MG63 (cell line): Measurements from ENCODE around the gene GMPS. TPM values are rescaled to one million over a fixed set of nuclear protein-coding genes. Genes with fewer than 3 reads are reported as not detected.
"Not testable (repeated sequence)": the region's sequence is repeated elsewhere in the genome, so short reads cannot be mapped to it uniquely, and the experiment has no call there.

Experiments used
- DNase-seq: peaks from one replicate; pipeline ENCODE4 v3.0.0-alpha.2; 2020
- H3K27me3 ChIP-seq: fragments of 250-450 bp; sonication (Bioruptor Pico); 2 replicates; pipeline ENCODE4 v1.5.1; 2020; ENCODE audit warnings: mild to moderate bottlenecking, moderate library complexity
- H3K36me3 ChIP-seq: fragments of 250-450 bp; sonication (Bioruptor Pico); 2 replicates; pipeline ENCODE4 v1.5.1; 2020; ENCODE audit warnings: mild to moderate bottlenecking, moderate library complexity
- H3K4me3 ChIP-seq: fragments of 250-450 bp; sonication (Bioruptor Pico); 2 replicates; pipeline ENCODE4 v1.5.1; 2020; ENCODE audit warnings: mild to moderate bottlenecking, moderate library complexity
- H3K9me3 ChIP-seq: fragments of 250-450 bp; sonication (Bioruptor Pico); 2 replicates; pipeline ENCODE4 v1.5.1; 2020; ENCODE audit warnings: mild to moderate bottlenecking, moderate library complexity
- total RNA-seq: library from RNA; depleted of rRNA; stranded (reverse); fragments of >200 nt; shearing (Covaris generic); gene quantifications from 2 replicates; pipeline ENCODE4 v1.2.3, GENCODE V29; 2014; ENCODE audit warnings: low replicate concordance

The GMPS gene
- total RNA-seq, 1 experiment from 2014 or later = 56.7 TPM

DNA sequence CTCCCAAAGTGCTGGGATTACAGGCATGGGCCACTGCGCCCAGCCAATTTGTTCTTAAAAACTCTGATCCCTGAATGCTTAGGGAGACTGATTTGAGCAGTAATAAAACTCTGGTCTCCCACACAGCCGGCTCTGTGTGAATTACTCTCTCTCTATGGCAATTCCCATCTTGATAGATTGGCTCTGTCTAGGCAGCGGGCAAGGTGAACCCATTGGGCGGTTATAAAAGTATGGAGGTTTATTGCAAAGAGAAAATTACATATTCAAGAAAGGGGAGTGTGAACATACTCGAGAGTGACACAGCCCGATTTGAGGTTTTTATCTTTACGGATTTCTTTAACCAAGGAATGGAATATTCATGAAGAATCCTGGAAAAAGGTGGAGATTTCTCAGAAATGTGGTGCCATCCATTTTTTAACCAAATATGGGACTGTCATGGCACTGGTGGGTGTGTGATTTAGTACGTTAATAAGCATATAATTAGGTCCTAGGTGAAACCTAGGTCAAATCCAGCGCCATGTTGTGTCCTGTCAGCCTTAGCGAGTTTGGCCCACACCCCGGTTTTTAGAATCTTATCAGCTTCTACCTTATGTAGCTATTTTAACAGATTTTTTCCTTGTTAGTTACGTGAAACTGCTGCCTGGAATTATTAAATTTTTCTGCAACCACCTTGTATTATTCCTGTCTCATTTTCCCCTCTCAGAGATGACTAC lies 7.2 kb upstream of the GMPS start:
- no peaks in the 10 kb centered on the region for H3K27me3 ChIP-seq
- H3K9me3 ChIP-seq = no peaks in the 10 kb centered on the region
- no peak for DNase-seq
- H3K36me3 ChIP-seq = no peaks in the 10 kb centered on the region
- no peak overlapping the region for H3K4me3 ChIP-seq

GRCh38 chr3:155869691-155870090 lies 759 bp upstream of the GMPS start:
- Histone ChIP-seq H3K4me3 (peak overlapping the region; percentile 100), H3K36me3 (peaks cover 17% of the 10 kb centered on the region; the same call in 1 of the 2 replicates), H3K9me3 (no peaks in the 10 kb centered on the region), H3K27me3 (no peaks in the 10 kb centered on the region)
- DNase-seq = no peak

- Histone ChIP-seq H3K27me3 (no peaks in the 10 kb centered on the region), H3K36me3 (peaks cover 26% of the 10 kb centered on the region), H3K9me3 (no peaks in the 10 kb centered on the region), H3K4me3 (peak overlapping the region; percentile 100)
- DNase-seq = peak; percentile 77
Observed at GRCh38 chr3:155870945-155871745, 695 bp downstream of the GMPS start.

GRCh38 chr3:155871746-155872158 lies 1.3 kb downstream of the GMPS start:
- H3K27me3 ChIP-seq = no peaks in the 10 kb centered on the region
- DNase-seq = no peak
- H3K4me3 ChIP-seq = peak overlapping the region; percentile 100
- no peaks in the 10 kb centered on the region for H3K9me3 ChIP-seq
- H3K36me3 ChIP-seq = peaks cover 27% of the 10 kb centered on the region

DNA sequence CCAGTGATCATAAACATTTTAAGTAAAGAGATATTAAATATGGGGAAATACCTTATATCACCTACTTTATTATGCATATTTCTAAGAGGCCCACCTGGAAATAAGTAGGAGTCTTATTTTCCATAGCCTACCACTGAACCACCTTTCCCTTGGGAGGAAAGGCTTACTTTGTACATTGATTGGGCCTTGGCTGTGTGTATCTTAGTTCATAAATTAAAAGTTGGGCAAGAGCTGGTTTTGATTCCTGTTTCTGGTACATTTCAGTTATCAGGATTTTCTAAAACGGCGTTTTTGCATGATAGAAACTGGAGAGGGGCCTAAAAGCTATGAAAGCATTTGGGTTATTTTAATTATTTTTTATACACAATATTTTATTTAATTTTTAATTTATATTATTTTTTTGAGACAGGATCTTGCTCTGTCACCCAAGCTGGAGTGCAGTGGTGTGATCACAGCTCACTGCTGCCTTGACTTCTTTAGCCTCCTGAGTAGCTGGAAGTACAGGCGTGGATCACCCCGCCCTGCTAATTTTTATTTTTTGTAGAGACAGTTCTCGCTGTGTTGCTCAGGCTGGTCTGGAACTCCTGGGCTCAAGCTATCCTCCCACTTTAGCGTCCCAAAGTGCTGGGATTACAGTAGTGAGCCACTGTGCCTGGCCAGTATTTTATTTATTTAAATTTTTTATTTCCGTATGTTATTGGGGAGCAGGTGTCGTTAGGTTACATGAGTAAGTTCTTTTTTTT lies 2.6 kb downstream of the GMPS start:
- no peaks in the 10 kb centered on the region for H3K9me3 ChIP-seq
- H3K36me3 ChIP-seq = peaks cover 29% of the 10 kb centered on the region
- no peaks in the 10 kb centered on the region for H3K27me3 ChIP-seq
- peak overlapping the region; percentile 100 for H3K4me3 ChIP-seq
- DNase-seq = no peak

- DNase-seq = no peak
- no peaks in the 10 kb centered on the region for H3K9me3 ChIP-seq
- H3K4me3 ChIP-seq = no peak overlapping the region
- no peaks in the 10 kb centered on the region for H3K27me3 ChIP-seq
- H3K36me3 ChIP-seq = peaks cover 27% of the 10 kb centered on the region
Observed at GRCh38 chr3:155876037-155876436, 5.6 kb downstream of the GMPS start.

GRCh38 chr3:155876503-155876902 lies 6.1 kb downstream of the GMPS start:
- peaks cover 27% of the 10 kb centered on the region for H3K36me3 ChIP-seq
- no peaks in the 10 kb centered on the region for H3K27me3 ChIP-seq
- no peak overlapping the region for H3K4me3 ChIP-seq
- DNase-seq = no peak
- H3K9me3 ChIP-seq = no peaks in the 10 kb centered on the region

- H3K4me3 ChIP-seq = no peak overlapping the region
- no peaks in the 10 kb centered on the region for H3K9me3 ChIP-seq
- no peaks in the 10 kb centered on the region for H3K27me3 ChIP-seq
- no peak for DNase-seq
- peaks cover 8% of the 10 kb centered on the region; the same call in 1 of the 2 replicates for H3K36me3 ChIP-seq
Observed at GRCh38 chr3:155880286-155880685, 9.8 kb downstream of the GMPS start.

- no peaks in the 10 kb centered on the region for H3K27me3 ChIP-seq
- no peak overlapping the region for H3K4me3 ChIP-seq
- no peaks in the 10 kb centered on the region for H3K9me3 ChIP-seq
- DNase-seq = no peak
- peaks cover 5% of the 10 kb centered on the region; the same call in 1 of the 2 replicates for H3K36me3 ChIP-seq
Observed at GRCh38 chr3:155884292-155884691, 13.8 kb downstream of the GMPS start.

GRCh38 chr3:155885292-155885691 lies 14.8 kb downstream of the GMPS start:
- Histone ChIP-seq H3K36me3 (peaks cover 5% of the 10 kb centered on the region; the same call in 1 of the 2 replicates), H3K4me3 (no peak overlapping the region), H3K9me3 (no peaks in the 10 kb centered on the region), H3K27me3 (no peaks in the 10 kb centered on the region)
- DNase-seq = no peak

- not testable (repeated sequence) for H3K4me3 ChIP-seq, H3K27me3 ChIP-seq, DNase-seq, H3K9me3 ChIP-seq
- H3K36me3 ChIP-seq = peaks cover 14% of the 10 kb centered on the region
Observed at GRCh38 chr3:155886348-155886747, 15.9 kb downstream of the GMPS start.

DNA sequence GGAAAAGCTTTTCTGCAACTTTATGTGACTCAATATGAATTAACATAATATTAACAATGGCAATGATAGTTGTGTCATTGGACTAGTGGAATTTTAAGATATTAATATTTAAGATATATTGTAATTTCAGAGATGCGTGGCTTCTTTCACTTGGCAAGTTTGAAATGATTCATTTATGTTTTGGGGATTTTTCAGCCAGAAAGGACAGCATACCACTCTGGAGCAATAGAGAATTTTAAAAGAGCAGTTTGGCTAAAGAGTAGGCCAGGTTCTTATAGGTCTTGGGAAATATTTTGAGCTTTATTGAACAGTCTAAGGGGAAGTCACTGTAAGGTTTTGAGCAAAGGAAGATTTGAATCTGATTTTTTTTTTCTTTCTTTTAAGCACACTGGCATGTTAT lies 16.5 kb downstream of the GMPS start:
- Histone ChIP-seq H3K4me3 (no peak overlapping the region), H3K9me3 (no peaks in the 10 kb centered on the region), H3K36me3 (peaks cover 17% of the 10 kb centered on the region), H3K27me3 (no peaks in the 10 kb centered on the region)
- no peak for DNase-seq

DNA sequence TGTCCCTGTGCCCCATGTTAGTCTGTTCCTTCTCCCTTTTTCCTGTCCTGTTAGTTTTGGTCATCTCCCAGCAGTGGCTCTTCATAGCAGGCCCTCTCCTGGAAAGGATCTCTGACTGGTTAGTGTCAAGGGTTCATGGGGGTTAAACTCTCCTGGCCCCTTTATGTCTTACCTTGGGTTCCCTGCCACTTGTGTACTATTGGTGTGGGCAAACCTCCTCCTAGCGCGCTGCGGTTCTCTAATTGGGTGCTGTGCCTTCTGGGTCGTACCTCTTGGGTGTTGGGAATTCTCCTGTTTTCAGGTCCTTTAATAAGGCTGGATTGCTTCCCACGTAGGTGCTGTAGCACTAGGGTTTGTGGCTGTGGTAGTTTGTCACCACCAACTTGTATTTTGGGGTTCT lies 18.8 kb downstream of the GMPS start:
- no peak for DNase-seq
- no peaks in the 10 kb centered on the region for H3K27me3 ChIP-seq
- peaks cover 37% of the 10 kb centered on the region for H3K36me3 ChIP-seq
- H3K9me3 ChIP-seq = 0 out of 2 replicates have a peak, but pooled peaks cover 2% of the 10 kb centered on the region
- H3K4me3 ChIP-seq = no peak overlapping the region

DNA sequence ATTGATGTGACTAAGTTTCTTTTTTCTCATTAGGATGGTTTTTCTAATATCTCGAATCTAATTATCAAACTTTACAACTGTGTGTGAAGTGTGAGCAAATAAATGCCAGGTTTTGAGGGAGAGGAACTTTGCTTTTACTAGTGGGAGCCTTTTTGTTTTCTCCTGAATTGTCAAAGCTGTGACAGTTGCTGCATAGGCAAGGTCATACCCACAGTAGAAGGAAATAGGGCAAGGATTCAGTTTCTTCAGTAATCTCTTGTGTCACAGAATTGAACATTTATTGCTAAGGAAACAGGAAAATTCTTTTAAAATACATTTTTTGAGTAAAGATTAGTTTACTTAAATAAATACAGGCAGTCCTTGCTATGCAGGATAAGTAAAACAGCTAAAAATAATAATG lies 19.5 kb downstream of the GMPS start:
- H3K4me3 ChIP-seq = no peak overlapping the region
- DNase-seq = no peak

DNA sequence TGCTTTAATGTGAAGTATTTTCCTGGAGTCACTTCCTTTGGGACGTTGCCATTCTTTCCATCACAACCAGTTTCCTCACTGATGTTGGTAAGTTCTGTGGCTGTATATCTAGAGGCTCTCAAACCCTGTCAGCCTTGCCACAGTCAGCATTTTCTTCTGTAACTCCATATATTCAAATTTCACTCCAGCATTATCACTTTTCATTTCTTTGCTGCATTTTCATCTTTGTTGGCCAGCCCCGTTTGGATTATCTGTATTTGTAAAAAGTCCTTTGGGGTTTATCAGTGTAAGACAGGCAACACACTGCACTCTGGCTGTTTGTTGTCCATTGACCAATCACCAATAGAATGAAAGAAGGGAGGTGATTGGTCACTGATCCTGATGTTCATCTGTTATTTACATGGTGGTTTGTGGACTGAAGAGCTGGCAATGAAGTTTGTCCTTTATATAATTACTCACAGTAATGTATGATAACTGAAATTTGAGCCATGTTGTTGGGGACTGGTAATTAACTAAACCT lies 20.3 kb downstream of the GMPS start:
- no peak for DNase-seq
- H3K4me3 ChIP-seq = no peak overlapping the region
- H3K9me3 ChIP-seq = 0 out of 2 replicates have a peak, but pooled peaks cover 2% of the 10 kb centered on the region
- no peaks in the 10 kb centered on the region for H3K27me3 ChIP-seq
- peaks cover 53% of the 10 kb centered on the region for H3K36me3 ChIP-seq

More for the DNA sequence above, 19.5 kb downstream of the GMPS start:
- Histone ChIP-seq H3K36me3 (peaks cover 45% of the 10 kb centered on the region), H3K9me3 (0 out of 2 replicates have a peak, but pooled peaks cover 2% of the 10 kb centered on the region), H3K27me3 (no peaks in the 10 kb centered on the region)

GRCh38 chr3:155891321-155891720 lies 20.9 kb downstream of the GMPS start:
- Histone ChIP-seq H3K36me3 (peaks cover 56% of the 10 kb centered on the region), H3K27me3 (no peaks in the 10 kb centered on the region), H3K9me3 (0 out of 2 replicates have a peak, but pooled peaks cover 2% of the 10 kb centered on the region), H3K4me3 (no peak overlapping the region)
- DNase-seq = peak; percentile 18
